Neuronal stem cell (in vitro differentiated cells): ENCODE data around the gene SLC8A1.

Experiments
- DNase-seq: peaks from one replicate; pipeline ENCODE4 v3.0.0-alpha.2; 2013; ENCODE audit warnings: low spot score
- H2AFZ ChIP-seq: one replicate; pipeline ENCODE4 v1.6.1; 2013; ENCODE audit warnings: mild to moderate bottlenecking, low read length, inconsistent platforms
- H2AK5ac ChIP-seq: 2 replicates; pipeline ENCODE4 v1.6.1; 2013; ENCODE audit warnings: low read depth, mild to moderate bottlenecking, inconsistent platforms, low read length, moderate library complexity, mixed read lengths
- H2BK120ac ChIP-seq: 2 replicates; pipeline ENCODE4 v1.6.1; 2013; ENCODE audit warnings: low read depth, mild to moderate bottlenecking, inconsistent platforms, low read length, moderate library complexity, mixed read lengths
- H2BK12ac ChIP-seq: one replicate; pipeline ENCODE4 v1.6.1; 2013; ENCODE audit warnings: low read length, inconsistent platforms
- H2BK15ac ChIP-seq: 2 replicates; pipeline ENCODE4 v1.6.1; 2013; ENCODE audit warnings: mild to moderate bottlenecking, low read length, inconsistent platforms, mixed read lengths
- H2BK5ac ChIP-seq: one replicate; pipeline ENCODE4 v1.6.1; 2013; ENCODE audit warnings: inconsistent platforms, mild to moderate bottlenecking, low read length, moderate library complexity
- H3K14ac ChIP-seq: one replicate; pipeline ENCODE4 v1.6.1; 2013; ENCODE audit warnings: low read length, inconsistent platforms
- H3K18ac ChIP-seq: 2 replicates; pipeline ENCODE4 v1.6.1; 2013; ENCODE audit warnings: low read length, inconsistent platforms
- H3K23ac ChIP-seq: 2 replicates; pipeline ENCODE4 v1.6.1; 2013; ENCODE audit warnings: low read depth, mild to moderate bottlenecking, mixed read lengths, low read length, inconsistent platforms; ENCODE audit not compliant: poor library complexity
- H3K27ac ChIP-seq: replicated peaks from 3 replicates; pipeline ENCODE4 v1.5.1; 2013; ENCODE audit warnings: low read length, inconsistent platforms
- H3K27me3 ChIP-seq, 3 experiments: 2 replicates each; pipeline ENCODE4 v1.6.1; 2013; ENCODE audit warnings: low read length in 3 of 3, mild to moderate bottlenecking in 2 of 3, inconsistent platforms in 1 of 3, low read depth in 1 of 3, mixed read lengths in 1 of 3, moderate library complexity in 1 of 3; ENCODE audit not compliant: control insufficient read depth in 3 of 3, insufficient read depth in 3 of 3
- H3K36me3 ChIP-seq, 2 donors: replicated peaks in 1 of 2; 2 replicates each; pipeline ENCODE4 v1.6.1; 2013; ENCODE audit warnings: low read length in 2 of 2; ENCODE audit not compliant: control insufficient read depth in 2 of 2, insufficient read depth in 2 of 2
- H3K4ac ChIP-seq: 2 replicates; pipeline ENCODE4 v1.6.1; 2013; ENCODE audit warnings: inconsistent platforms, mild to moderate bottlenecking, low read length, moderate library complexity
- H3K4me1 ChIP-seq, 2 donors: 1 replicate in 1 of 2; 2 replicates in 1 of 2; pipeline ENCODE4 v1.6.1; 2013; ENCODE audit warnings: low read length in 2 of 2, low read depth in 1 of 2; ENCODE audit not compliant: control insufficient read depth in 2 of 2, insufficient read depth in 1 of 2
- H3K4me2 ChIP-seq: one replicate; pipeline ENCODE4 v1.6.1; 2013; ENCODE audit warnings: mild to moderate bottlenecking, low read length, inconsistent platforms; ENCODE audit not compliant: insufficient read depth, poor library complexity, severe bottlenecking
- H3K4me3 ChIP-seq, 2 donors: 2 replicates each; pipeline ENCODE4 v1.5.1; 2013; ENCODE audit warnings: low read length in 2 of 2, mild to moderate bottlenecking in 2 of 2, inconsistent platforms in 1 of 2, moderate library complexity in 1 of 2
- H3K79me1 ChIP-seq: one replicate; pipeline ENCODE4 v1.6.1; 2013; ENCODE audit warnings: low read depth, mild to moderate bottlenecking, inconsistent platforms, low read length, moderate library complexity
- H3K9ac ChIP-seq: one replicate; pipeline ENCODE4 v1.6.1; 2013; ENCODE audit warnings: mild to moderate bottlenecking, low read depth, low read length, inconsistent platforms; ENCODE audit not compliant: poor library complexity
- H3K9me3 ChIP-seq, 2 donors: replicated peaks in 1 of 2; 2 replicates each; pipeline versions ENCODE3 to v1.6.1; 2013; ENCODE audit warnings: low read length in 2 of 2, mild to moderate bottlenecking in 2 of 2, inconsistent platforms in 1 of 2, low read depth in 1 of 2, mixed read lengths in 1 of 2, moderate library complexity in 1 of 2; ENCODE audit not compliant: control insufficient read depth in 2 of 2, insufficient read depth in 1 of 2
- H4K8ac ChIP-seq: one replicate; pipeline ENCODE4 v1.6.1; 2013; ENCODE audit warnings: low read depth, mild to moderate bottlenecking, inconsistent platforms, low read length, moderate library complexity
- H4K91ac ChIP-seq: one replicate; pipeline ENCODE4 v1.6.1; 2013; ENCODE audit warnings: low read length, low read depth, mild to moderate bottlenecking, inconsistent platforms; ENCODE audit not compliant: poor library complexity
- WGBS, 2 donors: extraction: QIAGEN DNeasy Blood & Tissue Kit; methylation state at CpG; one replicate each; pipeline ENCODE4 v1.1.7; 2013; ENCODE audit warnings: missing lambda C conversion rate in 2 of 2, mixed read lengths in 1 of 2; ENCODE audit not compliant: insufficient read length in 2 of 2, insufficient replicate concordance in 1 of 2; ENCODE audit errors: extremely low coverage in 2 of 2; 5-methylcytosine and 5-hydroxymethylcytosine counted together

The SLC8A1 gene

GRCh38 chr2:40359811-40360210, 92.1 kb downstream of the SLC8A1 start:
- no peak overlapping the region for H3K9ac ChIP-seq
- WGBS, 2 donors, result no CpG with 5 or more reads among the region's 2 CpGs
- no peaks in the 10 kb centered on the region for H3K27me3 ChIP-seq
- H3K4me1 ChIP-seq, result peaks cover 3 to 5% of the 10 kb centered on the region in 2 donors
- H2BK5ac ChIP-seq, result no peak overlapping the region
- H2BK12ac ChIP-seq, result no peak overlapping the region
- H3K9me3 ChIP-seq, result no peaks in the 10 kb centered on the region
- no peak overlapping the region for H3K4me2 ChIP-seq
- no peak overlapping the region for H2BK15ac ChIP-seq
- no peak overlapping the region for H3K4ac ChIP-seq
- no peak overlapping the region for H4K91ac ChIP-seq
- DNase-seq, result no peak
- H4K8ac ChIP-seq, result no peak overlapping the region
- H2AK5ac ChIP-seq, result no peak overlapping the region
- H2AFZ ChIP-seq, result no peak overlapping the region
- H3K36me3 ChIP-seq, result no peaks in the 10 kb centered on the region
- H3K14ac ChIP-seq, result no peak overlapping the region
- H3K79me1 ChIP-seq, result no peaks in the 10 kb centered on the region
- H2BK120ac ChIP-seq, result no peak overlapping the region
- no peak overlapping the region for H3K23ac ChIP-seq
- no peak overlapping the region for H3K18ac ChIP-seq
- H3K27ac ChIP-seq, result no peak overlapping the region
- no peak overlapping the region for H3K4me3 ChIP-seq

DNA sequence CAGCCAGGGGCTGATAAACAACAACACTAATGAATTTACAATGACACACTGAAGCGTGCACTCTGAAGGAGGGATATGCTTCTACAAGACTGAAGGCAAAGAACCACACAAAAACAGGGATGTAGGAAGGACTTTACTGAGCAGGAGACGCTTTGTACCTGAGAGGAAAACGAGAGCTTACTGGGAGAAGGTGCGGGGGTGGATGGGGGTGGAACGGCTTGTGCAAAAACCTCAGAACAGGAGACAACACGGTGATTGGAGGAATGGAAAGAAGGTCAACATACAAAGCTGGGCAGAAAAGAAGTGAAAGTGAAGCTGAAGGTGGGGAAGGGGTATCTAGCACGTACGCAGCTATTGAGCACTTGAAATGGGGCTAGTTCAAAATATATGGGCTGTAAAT, 93.1 kb downstream of the SLC8A1 start:
- Histone ChIP-seq H2BK120ac (no peak overlapping the region), H3K36me3 (no peaks in the 10 kb centered on the region), H2BK15ac (no peak overlapping the region), H3K4me2 (no peak overlapping the region), H3K9ac (no peak overlapping the region), H3K27me3 (no peaks in the 10 kb centered on the region), H3K27ac (no peak overlapping the region), H2AK5ac (no peak overlapping the region), H2AFZ (no peak overlapping the region), H3K18ac (no peak overlapping the region), H3K4me1 (peaks cover 3 to 5% of the 10 kb centered on the region in 2 donors), H3K4ac (no peak overlapping the region), H4K8ac (no peak overlapping the region), H2BK5ac (no peak overlapping the region), H3K9me3 (no peaks in the 10 kb centered on the region), H3K79me1 (no peaks in the 10 kb centered on the region), H2BK12ac (no peak overlapping the region), H3K23ac (no peak overlapping the region), H3K4me3 (no peak overlapping the region), H4K91ac (no peak overlapping the region), H3K14ac (no peak overlapping the region)
- DNase-seq, result no peak
- no CpG with 5 or more reads among the region's 8 CpGs for WGBS, 2 donors

DNA sequence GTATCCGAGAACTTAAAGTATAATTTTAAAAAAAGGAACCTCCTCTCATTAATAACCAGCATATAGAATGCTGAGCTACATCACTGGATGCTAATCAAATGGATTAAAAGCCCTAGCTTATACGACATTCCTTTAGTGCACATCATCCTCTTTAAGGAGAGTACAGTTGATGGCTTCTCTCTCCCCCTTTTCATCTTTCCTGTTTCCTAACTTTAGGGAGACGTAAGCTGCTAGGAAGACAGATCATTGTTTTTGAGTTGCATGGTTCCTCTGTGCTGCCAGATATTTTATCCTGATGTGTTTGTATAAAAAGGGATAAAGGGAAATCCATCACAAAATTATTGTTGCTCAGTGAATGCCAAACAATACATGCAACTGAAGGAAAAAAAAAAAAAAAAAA, 94.2 kb downstream of the SLC8A1 start:
- H2BK15ac ChIP-seq, result no peak overlapping the region
- H3K4ac ChIP-seq, result no peak overlapping the region
- no peaks in the 10 kb centered on the region for H3K9me3 ChIP-seq
- no peak overlapping the region for H3K23ac ChIP-seq
- no peak overlapping the region for H2AK5ac ChIP-seq
- no peak overlapping the region for H4K91ac ChIP-seq
- H3K4me1 ChIP-seq, result peaks cover 3 to 5% of the 10 kb centered on the region in 2 donors
- H2BK5ac ChIP-seq, result no peak overlapping the region
- no peak overlapping the region for H2AFZ ChIP-seq
- H3K27me3 ChIP-seq, result no peaks in the 10 kb centered on the region
- H3K4me3 ChIP-seq, result no peak overlapping the region
- H3K18ac ChIP-seq, result no peak overlapping the region
- no peak for DNase-seq
- no peak overlapping the region for H2BK12ac ChIP-seq
- no peaks in the 10 kb centered on the region for H3K79me1 ChIP-seq
- no peaks in the 10 kb centered on the region for H3K36me3 ChIP-seq
- H2BK120ac ChIP-seq, result no peak overlapping the region
- no peak overlapping the region for H4K8ac ChIP-seq
- WGBS, 2 donors, result no CpG with 5 or more reads among the region's 3 CpGs
- H3K9ac ChIP-seq, result no peak overlapping the region
- H3K14ac ChIP-seq, result no peak overlapping the region
- H3K4me2 ChIP-seq, result no peak overlapping the region
- H3K27ac ChIP-seq, result no peak overlapping the region

- H4K91ac ChIP-seq, result no peak overlapping the region
- H3K79me1 ChIP-seq, result no peaks in the 10 kb centered on the region
- H4K8ac ChIP-seq, result no peak overlapping the region
- no peak overlapping the region for H3K27ac ChIP-seq
- H2AK5ac ChIP-seq, result no peak overlapping the region
- H3K9me3 ChIP-seq, result no peaks in the 10 kb centered on the region
- H2BK120ac ChIP-seq, result no peak overlapping the region
- no peak overlapping the region for H3K23ac ChIP-seq
- no peak overlapping the region for H2AFZ ChIP-seq
- WGBS, 2 donors, result no CpG with 5 or more reads among the region's 3 CpGs
- H3K36me3 ChIP-seq, result no peaks in the 10 kb centered on the region
- H2BK12ac ChIP-seq, result no peak overlapping the region
- H3K4me3 ChIP-seq, result no peak overlapping the region
- H3K9ac ChIP-seq, result no peak overlapping the region
- no peak overlapping the region for H3K18ac ChIP-seq
- H3K14ac ChIP-seq, result no peak overlapping the region
- H3K27me3 ChIP-seq, result no peaks in the 10 kb centered on the region
- no peak overlapping the region for H2BK15ac ChIP-seq
- H2BK5ac ChIP-seq, result no peak overlapping the region
- H3K4me2 ChIP-seq, result no peak overlapping the region
- no peak overlapping the region for H3K4ac ChIP-seq
- no peak for DNase-seq
- H3K4me1 ChIP-seq, result peaks cover 3 to 5% of the 10 kb centered on the region in 2 donors
Observed at GRCh38 chr2:40355451-40355850, 96.4 kb downstream of the SLC8A1 start.
